ENCODE results near the gene ZNF223. TPM values are rescaled to one million over a fixed set of nuclear protein-coding genes. Genes with fewer than 3 reads are reported as not detected.

The ZNF223 gene
- total RNA-seq, 1 experiment from 2014 or later: not detected

DNA sequence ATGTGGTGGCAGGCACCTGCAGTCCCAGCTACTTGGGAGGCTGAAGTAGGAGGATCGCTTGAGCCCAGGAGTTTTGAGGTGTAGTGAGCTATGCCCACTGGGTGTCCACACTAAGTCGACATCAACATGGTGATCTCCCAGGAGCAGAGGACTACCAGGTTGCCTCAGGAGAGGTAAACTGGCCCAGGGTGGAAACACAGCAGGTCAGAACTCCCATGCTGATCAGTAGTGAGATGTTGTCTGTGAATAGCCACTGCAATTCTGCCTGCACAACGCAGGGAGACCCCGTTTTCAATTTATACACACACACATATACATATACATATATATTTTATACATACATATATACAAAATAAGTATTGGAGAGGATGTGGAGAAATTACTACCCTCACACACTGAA lies 40.3 kb downstream of the ZNF223 start:
- Histone ChIP-seq H4K20me1 (ENCODE audit: low read length) (no peaks in the 10 kb centered on the region), H3F3A (ENCODE audit: low read length, unreplicated experiment) (no peaks in the 10 kb centered on the region), H3K36me3 (ENCODE audit: low read depth, low read length) (no peaks in the 10 kb centered on the region; the same call in 1 of the 2 replicates), H3K4me1 (ENCODE audit: insufficient read depth, low read length) (no peaks in the 10 kb centered on the region), H3K9me2 (replicated peaks; ENCODE audit: low read length) (no peaks in the 10 kb centered on the region), H2AFZ (ENCODE audit: low read length) (no peak overlapping the region), H3K27me3 (ENCODE audit: low read length) (no peaks in the 10 kb centered on the region), H3K27ac (ENCODE audit: low read length) (no peak overlapping the region), H3K9me3 (ENCODE audit: low read length) (no peaks in the 10 kb centered on the region), H3K4me3 (ENCODE audit: low read length) (no peak overlapping the region), H3K79me2 (ENCODE audit: low read length) (peaks cover 21% of the 10 kb centered on the region), H3K9ac (ENCODE audit: low read length) (no peak overlapping the region), H3K4me2 (ENCODE audit: low read length) (no peak overlapping the region)
- ChIA-PET POLR2A (ENCODE audit: unreplicated experiment) (no interaction called here), CTCF (no interaction called here)
- BruUV-seq (replicated peaks): no TSS peak
- DNase-seq (no peak), ATAC-seq (no peak)
- intact Hi-C loops (cut with micrococcal nuclease): loop anchor here (10.0 kb wide), 1 partner anchor 137 kb away; the partner anchor contains the start of gene ZNF221
- TF ChIP-seq EZH2phosphoT487 (IDR thresholded peaks at IDR 0.05; ENCODE audit: borderline replicate concordance, low read length): no peak
- TF ChIP-seq, protein P1, sequence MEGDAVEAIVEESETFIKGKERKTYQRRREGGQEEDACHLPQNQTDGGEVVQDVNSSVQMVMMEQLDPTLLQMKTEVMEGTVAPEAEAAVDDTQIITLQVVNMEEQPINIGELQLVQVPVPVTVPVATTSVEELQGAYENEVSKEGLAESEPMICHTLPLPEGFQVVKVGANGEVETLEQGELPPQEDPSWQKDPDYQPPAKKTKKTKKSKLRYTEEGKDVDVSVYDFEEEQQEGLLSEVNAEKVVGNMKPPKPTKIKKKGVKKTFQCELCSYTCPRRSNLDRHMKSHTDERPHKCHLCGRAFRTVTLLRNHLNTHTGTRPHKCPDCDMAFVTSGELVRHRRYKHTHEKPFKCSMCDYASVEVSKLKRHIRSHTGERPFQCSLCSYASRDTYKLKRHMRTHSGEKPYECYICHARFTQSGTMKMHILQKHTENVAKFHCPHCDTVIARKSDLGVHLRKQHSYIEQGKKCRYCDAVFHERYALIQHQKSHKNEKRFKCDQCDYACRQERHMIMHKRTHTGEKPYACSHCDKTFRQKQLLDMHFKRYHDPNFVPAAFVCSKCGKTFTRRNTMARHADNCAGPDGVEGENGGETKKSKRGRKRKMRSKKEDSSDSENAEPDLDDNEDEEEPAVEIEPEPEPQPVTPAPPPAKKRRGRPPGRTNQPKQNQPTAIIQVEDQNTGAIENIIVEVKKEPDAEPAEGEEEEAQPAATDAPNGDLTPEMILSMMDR (conservative IDR thresholded peaks at IDR 0.05; ENCODE audit: low read depth, low read length): no peak
- TF ChIP-seq EZH2 (IDR thresholded peaks at IDR 0.05; ENCODE audit: low read length, unreplicated experiment): no peak

DNA sequence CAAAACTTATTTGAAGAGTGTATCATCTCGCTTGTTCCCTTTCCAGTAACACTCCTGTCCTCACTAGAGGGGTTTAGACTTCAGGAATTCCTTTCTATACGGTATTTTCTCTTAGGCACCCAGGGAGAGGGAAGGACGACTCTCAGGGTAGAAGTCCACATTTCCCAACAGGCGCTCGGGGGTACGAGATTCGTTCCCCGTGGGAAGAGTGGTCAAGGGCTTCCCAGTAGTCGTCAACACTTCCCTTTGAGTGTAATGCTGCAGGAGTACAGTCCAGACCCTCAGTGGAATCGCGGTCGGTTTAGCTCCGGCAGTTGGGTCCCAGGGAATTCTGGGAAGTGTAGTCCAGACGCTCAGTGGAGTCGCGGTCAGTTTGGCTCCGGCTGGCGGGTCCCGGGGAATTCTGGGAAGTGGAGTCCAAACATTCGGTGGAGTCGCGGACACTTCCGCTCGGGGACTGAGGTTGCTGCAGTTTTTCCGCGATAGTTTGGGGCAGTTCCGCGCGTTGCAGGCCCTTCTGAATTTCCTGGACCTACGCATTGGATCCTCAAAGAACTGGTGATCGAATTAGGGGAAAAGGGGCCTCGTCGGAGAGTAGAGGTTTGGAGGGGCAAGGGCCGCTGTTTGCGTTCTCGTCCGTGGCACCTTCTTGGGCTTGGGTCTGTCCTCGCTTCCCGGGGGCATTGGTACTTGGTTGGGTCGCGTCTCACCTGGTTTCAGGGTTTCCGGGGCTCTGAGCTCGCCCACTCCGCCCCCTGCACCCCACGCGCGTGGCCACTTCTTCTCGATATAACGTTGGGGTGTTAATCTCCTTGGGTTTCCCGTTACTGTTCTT lies 42.3 kb downstream of the ZNF223 start, which contains the start of gene ZNF224:
TSS of gene ZNF224 (plus strand) at position 431 of the 835 bp plus-strand sequence. CDS start 3,513 bp downstream, outside the sequence.
- POLR2A ChIA-PET (ENCODE audit: unreplicated experiment): no interaction called here
- intact Hi-C loops (cut with micrococcal nuclease): loop anchor here (1.0 to 10.0 kb wide), 5 partner anchors 19 to 139 kb away; partner anchors contain the start of genes ZNF155, ZNF221, ZNF225 and ZNF226
- Histone ChIP-seq H3K9ac (ENCODE audit: low read length) (peak within 1 kb of the TSS; percentile 83), H4K20me1 (ENCODE audit: low read length) (no peaks in the 10 kb centered on the region), H3K79me2 (ENCODE audit: low read length) (peaks cover 21% of the 10 kb centered on the region), H3K27me3 (ENCODE audit: low read length) (no peaks in the 10 kb centered on the region), H3K4me2 (ENCODE audit: low read length) (peak within 1 kb of the TSS; percentile 86), H3K9me2 (replicated peaks; ENCODE audit: low read length) (no peaks in the 10 kb centered on the region), H2AFZ (ENCODE audit: low read length) (peak within 1 kb of the TSS; percentile 95), H3K36me3 (ENCODE audit: low read depth, low read length) (no peaks in the 10 kb centered on the region; the same call in 1 of the 2 replicates), H3K4me1 (ENCODE audit: insufficient read depth, low read length) (no peaks in the 10 kb centered on the region), H3F3A (ENCODE audit: low read length, unreplicated experiment) (no peaks in the 10 kb centered on the region), H3K4me3 (ENCODE audit: low read length) (peak within 1 kb of the TSS; percentile 97), H3K9me3 (ENCODE audit: low read length) (no peaks in the 10 kb centered on the region), H3K27ac (ENCODE audit: low read length) (no peak within 1 kb of the TSS)
- ATAC-seq (peak; percentile 97), DNase-seq (peak; percentile 85)
- CTCF ChIA-PET: no interaction called here
- BruUV-seq (replicated peaks): TSS peak; percentile 76
- TF ChIP-seq, protein P1 (conservative IDR thresholded peaks at IDR 0.05; ENCODE audit: low read depth, low read length): no peak
- no peak for TF ChIP-seq EZH2 (IDR thresholded peaks at IDR 0.05; ENCODE audit: low read length, unreplicated experiment)
- TF ChIP-seq EZH2phosphoT487 (IDR thresholded peaks at IDR 0.05; ENCODE audit: borderline replicate concordance, low read length): no peak

DNA sequence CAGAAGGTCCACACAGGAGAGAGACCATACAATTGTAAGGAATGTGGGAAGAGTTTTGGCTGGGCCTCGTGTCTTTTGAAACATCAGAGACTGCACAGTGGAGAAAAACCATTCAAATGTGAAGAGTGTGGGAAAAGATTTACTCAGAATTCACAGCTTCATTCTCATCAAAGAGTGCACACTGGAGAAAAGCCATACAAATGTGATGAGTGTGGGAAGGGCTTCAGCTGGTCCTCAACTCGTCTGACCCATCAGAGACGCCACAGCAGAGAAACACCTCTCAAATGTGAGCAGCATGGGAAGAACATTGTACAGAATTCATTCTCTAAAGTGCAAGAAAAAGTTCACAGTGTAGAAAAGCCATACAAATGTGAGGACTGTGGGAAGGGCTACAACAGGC lies 55.9 kb downstream of the ZNF223 start:
- H3F3A ChIP-seq (ENCODE audit: low read length, unreplicated experiment): no peaks in the 10 kb centered on the region
- H3K36me3 ChIP-seq (ENCODE audit: low read depth, low read length): peaks cover 29% of the 10 kb centered on the region
- H2AFZ ChIP-seq (ENCODE audit: low read length): no peak overlapping the region
- no peaks in the 10 kb centered on the region for H4K20me1 ChIP-seq (ENCODE audit: low read length)
- no peak overlapping the region for H3K27ac ChIP-seq (ENCODE audit: low read length)
- ChIA-PET CTCF (no interaction called here), POLR2A (ENCODE audit: unreplicated experiment) (no interaction called here)
- H3K27me3 ChIP-seq (ENCODE audit: low read length): no peaks in the 10 kb centered on the region
- no peaks in the 10 kb centered on the region for H3K79me2 ChIP-seq (ENCODE audit: low read length)
- no peak overlapping the region for H3K4me2 ChIP-seq (ENCODE audit: low read length)
- H3K9me3 ChIP-seq (ENCODE audit: low read length): no peaks in the 10 kb centered on the region
- BruUV-seq (replicated peaks): TSS peak; percentile 20
- intact Hi-C loops (cut with micrococcal nuclease): no loop called here
- no peak for TF ChIP-seq EZH2phosphoT487 (IDR thresholded peaks at IDR 0.05; ENCODE audit: borderline replicate concordance, low read length)
- TF ChIP-seq, protein P1 (conservative IDR thresholded peaks at IDR 0.05; ENCODE audit: low read depth, low read length): no peak
- TF ChIP-seq EZH2 (IDR thresholded peaks at IDR 0.05; ENCODE audit: low read length, unreplicated experiment): no peak
- H3K9me2 ChIP-seq (replicated peaks; ENCODE audit: low read length): no peaks in the 10 kb centered on the region
- H3K4me1 ChIP-seq (ENCODE audit: insufficient read depth, low read length): peaks cover 4% of the 10 kb centered on the region; the same call in 1 of the 2 replicates
- no peak overlapping the region for H3K4me3 ChIP-seq (ENCODE audit: low read length)
- DNase-seq (no peak), ATAC-seq (no peak)
- H3K9ac ChIP-seq (ENCODE audit: low read length): no peak overlapping the region

Measured in PC-3 (cell line).